ENCODE measurements around the gene MFRP.

Gene MFRP

GRCh38 chr11:119341222-119342022 lies 5.1 kb downstream of the MFRP start:
- no peaks in the 10 kb centered on the region for H3K9me3 ChIP-seq (ENCODE audit: insufficient read depth, low read depth, low read length)
- H3K27ac ChIP-seq (ENCODE audit: low read depth, low read length), result no peak overlapping the region
- peaks cover 6% of the 10 kb centered on the region for H3K36me3 ChIP-seq (ENCODE audit: insufficient read depth, low read length)
- H3K4me3 ChIP-seq (ENCODE audit: low read length), result peak overlapping the region; percentile 59
- peaks cover 26% of the 10 kb centered on the region for H3K4me1 ChIP-seq (ENCODE audit: insufficient read depth, low read length)
- H3K27me3 ChIP-seq (ENCODE audit: insufficient read depth, low read length), result peaks cover 47% of the 10 kb centered on the region
- 46% methylated on average over 16 of the region's 16 CpGs for WGBS
- H3K9ac ChIP-seq (ENCODE audit: low read depth, low read length), result no peak overlapping the region

GRCh38 chr11:119340335-119341221 lies 5.9 kb downstream of the MFRP start, which contains the start of gene C1QTNF5:
TSS of gene C1QTNF5 (minus strand) at chr11:119340883. CDS start at chr11:119340397, 486 bp downstream.
- Histone ChIP-seq H3K4me1 (ENCODE audit: insufficient read depth, low read length) (peaks cover 26% of the 10 kb centered on the region), H3K9ac (ENCODE audit: low read depth, low read length) (peak within 1 kb of the TSS; percentile 49), H3K36me3 (ENCODE audit: insufficient read depth, low read length) (peaks cover 11% of the 10 kb centered on the region), H3K9me3 (ENCODE audit: insufficient read depth, low read depth, low read length) (no peaks in the 10 kb centered on the region), H3K4me3 (ENCODE audit: low read length) (peak within 1 kb of the TSS; percentile 59), H3K27ac (ENCODE audit: low read depth, low read length) (no peak within 1 kb of the TSS), H3K27me3 (ENCODE audit: insufficient read depth, low read length) (peaks cover 47% of the 10 kb centered on the region)
- WGBS, result 3% methylated on average over 53 of the region's 53 CpGs

GRCh38 chr11:119339589-119340334 lies 6.7 kb downstream of the MFRP start:
- H3K36me3 ChIP-seq (ENCODE audit: insufficient read depth, low read length), result peaks cover 11% of the 10 kb centered on the region
- H3K27me3 ChIP-seq (ENCODE audit: insufficient read depth, low read length), result peaks cover 44% of the 10 kb centered on the region
- H3K9me3 ChIP-seq (ENCODE audit: insufficient read depth, low read depth, low read length), result no peaks in the 10 kb centered on the region
- 4% methylated on average over 86 of the region's 86 CpGs for WGBS
- H3K27ac ChIP-seq (ENCODE audit: low read depth, low read length), result no peak overlapping the region
- H3K4me3 ChIP-seq (ENCODE audit: low read length), result peak overlapping the region; percentile 59
- H3K4me1 ChIP-seq (ENCODE audit: insufficient read depth, low read length), result peaks cover 34% of the 10 kb centered on the region
- peak overlapping the region; percentile 49 for H3K9ac ChIP-seq (ENCODE audit: low read depth, low read length)

GRCh38 chr11:119338965-119339588 lies 7.4 kb downstream of the MFRP start:
- H3K36me3 ChIP-seq (ENCODE audit: insufficient read depth, low read length), result peaks cover 11% of the 10 kb centered on the region
- no peak overlapping the region for H3K9ac ChIP-seq (ENCODE audit: low read depth, low read length)
- H3K9me3 ChIP-seq (ENCODE audit: insufficient read depth, low read depth, low read length), result no peaks in the 10 kb centered on the region
- peaks cover 34% of the 10 kb centered on the region for H3K4me1 ChIP-seq (ENCODE audit: insufficient read depth, low read length)
- peak overlapping the region; percentile 59 for H3K4me3 ChIP-seq (ENCODE audit: low read length)
- 58% methylated on average over 11 of the region's 11 CpGs for whole genome bisulfite sequencing
- no peak overlapping the region for H3K27ac ChIP-seq (ENCODE audit: low read depth, low read length)
- peaks cover 42% of the 10 kb centered on the region for H3K27me3 ChIP-seq (ENCODE audit: insufficient read depth, low read length)

- Histone ChIP-seq H3K4me3 (ENCODE audit: low read length) (peak overlapping the region; percentile 59), H3K4me1 (ENCODE audit: insufficient read depth, low read length) (peaks cover 34% of the 10 kb centered on the region), H3K9me3 (ENCODE audit: insufficient read depth, low read depth, low read length) (no peaks in the 10 kb centered on the region), H3K27me3 (ENCODE audit: insufficient read depth, low read length) (peaks cover 40% of the 10 kb centered on the region), H3K27ac (ENCODE audit: low read depth, low read length) (peak overlapping the region; percentile 86), H3K9ac (ENCODE audit: low read depth, low read length) (0 out of 2 replicates have a peak overlapping the region, but pooled peaks have one; percentile 12), H3K36me3 (ENCODE audit: insufficient read depth, low read length) (peaks cover 11% of the 10 kb centered on the region)
- 6% methylated on average over 17 of the region's 17 CpGs for WGBS
Observed at GRCh38 chr11:119338318-119338890, 8.1 kb downstream of the MFRP start.

GRCh38 chr11:119337581-119338317 lies 8.8 kb downstream of the MFRP start:
- Histone ChIP-seq H3K4me3 (ENCODE audit: low read length) (peak overlapping the region; percentile 59), H3K27me3 (ENCODE audit: insufficient read depth, low read length) (peaks cover 40% of the 10 kb centered on the region), H3K27ac (ENCODE audit: low read depth, low read length) (peak overlapping the region; percentile 86), H3K36me3 (ENCODE audit: insufficient read depth, low read length) (peaks cover 11% of the 10 kb centered on the region), H3K9me3 (ENCODE audit: insufficient read depth, low read depth, low read length) (no peaks in the 10 kb centered on the region), H3K4me1 (ENCODE audit: insufficient read depth, low read length) (peaks cover 34% of the 10 kb centered on the region), H3K9ac (ENCODE audit: low read depth, low read length) (peak overlapping the region; percentile 54)
- 26% methylated on average over 8 of the region's 9 CpGs for WGBS

GRCh38 chr11:119336744-119337469 lies 9.6 kb downstream of the MFRP start:
- peaks cover 11% of the 10 kb centered on the region for H3K36me3 ChIP-seq (ENCODE audit: insufficient read depth, low read length)
- H3K9ac ChIP-seq (ENCODE audit: low read depth, low read length), result peak overlapping the region; percentile 54
- H3K9me3 ChIP-seq (ENCODE audit: insufficient read depth, low read depth, low read length), result no peaks in the 10 kb centered on the region
- 89% methylated on average over 9 of the region's 9 CpGs for WGBS
- peaks cover 32% of the 10 kb centered on the region for H3K27me3 ChIP-seq (ENCODE audit: insufficient read depth, low read length)
- H3K4me1 ChIP-seq (ENCODE audit: insufficient read depth, low read length), result peaks cover 34% of the 10 kb centered on the region
- peak overlapping the region; percentile 59 for H3K4me3 ChIP-seq (ENCODE audit: low read length)
- peak overlapping the region; percentile 86; the same call in 1 of the 2 replicates for H3K27ac ChIP-seq (ENCODE audit: low read depth, low read length)

- 91% methylated on average over 30 of the region's 30 CpGs for WGBS
- no peaks in the 10 kb centered on the region for H3K9me3 ChIP-seq (ENCODE audit: insufficient read depth, low read depth, low read length)
- no peak overlapping the region for H3K27ac ChIP-seq (ENCODE audit: low read depth, low read length)
- H3K36me3 ChIP-seq (ENCODE audit: insufficient read depth, low read length), result peaks cover 11% of the 10 kb centered on the region
- H3K4me3 ChIP-seq (ENCODE audit: low read length), result peak overlapping the region; percentile 84
- H3K4me1 ChIP-seq (ENCODE audit: insufficient read depth, low read length), result peaks cover 28% of the 10 kb centered on the region
- no peak overlapping the region for H3K9ac ChIP-seq (ENCODE audit: low read depth, low read length)
- peaks cover 22% of the 10 kb centered on the region for H3K27me3 ChIP-seq (ENCODE audit: insufficient read depth, low read length)
Observed at GRCh38 chr11:119335655-119336543, 10.6 kb downstream of the MFRP start.
